Measurements from ENCODE around the gene ARAP2. TPM values are rescaled to one million over a fixed set of nuclear protein-coding genes. Genes with fewer than 3 reads are reported as not detected.

Gene ARAP2
- total RNA-seq, 2 donors from 2014 or later = 10.1 to 12.8 TPM

DNA sequence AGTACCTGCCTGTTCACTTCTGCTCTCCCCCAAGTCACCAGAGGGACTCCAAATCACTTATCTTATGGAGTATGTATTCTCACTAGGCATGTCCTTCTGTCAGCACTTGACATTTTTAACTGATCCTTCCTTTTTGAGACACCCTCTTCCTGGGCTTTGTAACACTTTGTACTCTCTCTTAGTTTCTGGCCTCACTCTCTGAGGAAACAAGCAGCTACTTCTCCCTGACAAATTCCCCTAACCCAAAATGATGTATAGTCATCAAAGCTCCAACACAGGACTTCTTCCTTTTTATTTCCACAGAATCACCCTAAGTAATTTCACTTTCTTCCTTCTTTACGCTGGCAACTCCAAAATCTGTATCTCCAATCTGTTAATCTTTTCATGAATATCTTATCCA, 101.8 kb downstream of the ARAP2 start:
- DNase-seq (ENCODE audit: low spot score) = no peak
- intact Hi-C loops (cut with DNase I) = no loop called here

DNA sequence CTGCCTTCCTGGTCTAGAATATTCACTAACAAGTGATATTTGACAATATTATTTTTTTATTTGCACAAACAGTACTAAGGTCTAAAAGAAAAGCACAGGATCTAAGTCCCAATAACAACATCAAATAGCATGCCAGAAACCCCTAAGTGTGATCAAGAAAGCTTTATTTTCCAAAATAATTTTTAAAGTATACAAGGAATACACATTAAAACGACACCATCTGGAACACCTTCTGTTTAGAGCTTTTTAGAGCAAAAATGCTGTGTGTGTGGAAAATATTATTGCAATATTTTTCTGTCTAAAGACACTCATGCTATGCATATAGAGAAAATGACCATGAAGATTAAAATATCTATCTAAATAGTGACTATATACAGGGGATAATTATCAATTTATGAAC, 103.1 kb downstream of the ARAP2 start:
- intact Hi-C loops (cut with DNase I) = no loop called here
- no peak for DNase-seq (ENCODE audit: low spot score)

DNA sequence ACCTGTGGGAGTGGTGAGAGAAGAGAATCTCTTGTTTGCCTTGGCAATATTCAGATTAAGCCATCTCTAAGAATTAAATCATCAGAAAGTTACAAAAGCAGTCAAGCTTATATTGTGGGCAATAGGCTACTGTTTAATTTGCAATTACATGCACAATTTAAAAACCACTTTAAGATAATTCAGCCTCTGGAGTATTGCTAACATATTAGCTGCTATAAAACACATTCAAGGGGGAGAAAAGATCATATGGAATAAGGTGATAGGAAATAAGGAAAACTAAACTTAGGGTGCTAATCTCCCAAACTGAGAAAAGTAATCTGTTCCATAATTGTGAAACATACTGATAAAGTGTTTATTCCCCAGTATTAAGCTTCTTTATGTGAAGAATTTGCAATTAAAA, 103.9 kb downstream of the ARAP2 start:
- intact Hi-C loops (cut with DNase I) = no loop called here
- no peak for DNase-seq (ENCODE audit: low spot score)

DNA sequence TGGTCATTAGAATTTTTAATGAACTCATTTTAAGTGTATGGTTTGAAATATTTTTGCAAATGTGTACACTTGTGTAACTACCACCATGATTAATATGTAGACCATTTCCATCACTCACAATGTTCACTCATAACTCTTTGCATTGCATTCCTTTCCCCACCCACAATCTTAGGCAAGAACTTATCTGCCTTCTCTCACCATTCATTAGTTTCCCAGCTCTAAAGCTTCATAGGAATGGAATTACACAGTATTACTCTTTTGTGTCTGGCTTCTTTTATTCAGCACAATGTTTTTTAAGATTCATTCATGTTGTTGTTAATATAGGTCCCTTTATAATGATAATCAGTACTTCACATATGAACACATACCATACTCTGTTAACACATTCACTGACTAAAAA, 106.1 kb downstream of the ARAP2 start:
- intact Hi-C loops (cut with DNase I) = no loop called here

DNA sequence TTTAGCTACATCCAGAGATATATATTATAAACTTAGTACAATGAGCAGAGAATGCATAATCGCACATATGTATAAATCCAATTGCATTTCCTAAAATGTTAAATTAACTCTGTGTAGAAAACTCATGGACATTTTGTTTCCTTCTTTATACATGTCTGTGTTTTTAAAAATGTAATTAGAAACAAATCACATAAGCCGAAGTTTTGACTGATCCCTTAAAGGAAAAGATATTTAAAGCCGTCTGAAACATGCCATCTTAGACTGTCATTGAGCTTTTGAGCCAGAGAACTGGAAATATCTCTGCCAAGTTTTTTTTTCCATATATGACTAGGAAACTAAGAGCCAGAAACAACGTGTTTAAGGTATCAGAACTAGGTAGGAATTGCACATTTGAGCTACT, 107.0 kb downstream of the ARAP2 start:
- no peak for DNase-seq (ENCODE audit: low spot score)

More for the DNA sequence above, 106.1 kb downstream of the ARAP2 start:
- DNase-seq (ENCODE audit: low spot score) = no peak

DNA sequence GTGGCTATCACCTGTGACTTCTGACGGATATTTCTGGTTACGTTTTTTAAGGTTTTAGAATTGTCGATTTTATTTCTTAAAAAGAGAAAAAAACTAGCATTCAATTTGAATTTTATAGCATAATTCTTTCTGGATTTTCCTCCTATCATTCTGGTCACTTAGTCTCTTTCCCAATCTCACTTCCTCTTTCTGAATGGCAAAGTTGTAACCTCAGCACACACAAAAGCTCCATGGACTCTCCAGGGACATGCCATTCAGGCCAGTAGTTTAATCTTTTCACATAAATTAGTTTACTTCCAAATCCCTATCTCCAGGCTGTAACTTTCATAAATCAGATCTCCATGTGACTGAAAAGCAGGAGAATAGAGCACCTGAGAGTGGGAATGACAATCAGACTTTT, 110.7 kb downstream of the ARAP2 start:
- no peak for DNase-seq (ENCODE audit: low spot score)
- intact Hi-C loops (cut with DNase I) = no loop called here

More for the DNA sequence above, 107.0 kb downstream of the ARAP2 start:
- intact Hi-C loops (cut with DNase I) = no loop called here

DNA sequence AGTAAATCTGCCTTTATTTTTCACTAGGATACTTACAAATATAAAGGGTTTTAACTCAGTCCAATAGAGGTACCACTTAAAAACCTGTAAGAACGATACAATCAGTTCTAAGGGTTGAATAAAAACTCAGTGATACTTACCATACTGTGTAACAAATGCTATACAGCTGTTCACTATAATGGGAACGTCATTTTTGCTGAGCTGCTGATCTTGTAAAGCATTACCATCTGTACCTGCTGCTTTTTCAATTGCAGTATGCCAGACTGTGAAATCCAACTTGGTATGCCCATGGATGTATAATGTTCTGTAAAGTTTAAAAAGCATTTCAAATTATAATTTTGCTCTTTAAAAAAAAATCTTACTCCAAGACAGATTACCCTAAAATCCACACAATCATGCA, 111.2 kb downstream of the ARAP2 start:
- DNase-seq (ENCODE audit: low spot score) = no peak
- intact Hi-C loops (cut with DNase I) = no loop called here

DNA sequence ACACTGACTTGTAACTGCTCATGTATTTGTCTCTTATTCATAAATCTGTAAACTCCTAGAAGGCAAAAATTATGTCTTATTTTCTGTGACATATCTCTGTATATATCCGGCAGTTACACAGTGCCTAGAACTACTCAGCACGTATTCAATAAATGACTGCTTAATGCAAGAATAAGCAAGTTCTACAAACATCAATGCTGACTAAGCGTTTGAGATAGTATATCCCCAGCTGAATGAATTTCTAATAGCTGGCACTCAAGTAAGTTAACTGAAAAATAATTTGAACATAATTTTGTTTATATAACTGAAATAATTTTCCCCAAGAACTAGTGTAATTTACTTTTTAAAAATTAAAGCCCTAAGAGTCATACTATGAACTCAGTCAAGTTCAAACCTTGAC, 113.7 kb downstream of the ARAP2 start:
- DNase-seq (ENCODE audit: low spot score) = no peak
- intact Hi-C loops (cut with DNase I) = no loop called here

DNA sequence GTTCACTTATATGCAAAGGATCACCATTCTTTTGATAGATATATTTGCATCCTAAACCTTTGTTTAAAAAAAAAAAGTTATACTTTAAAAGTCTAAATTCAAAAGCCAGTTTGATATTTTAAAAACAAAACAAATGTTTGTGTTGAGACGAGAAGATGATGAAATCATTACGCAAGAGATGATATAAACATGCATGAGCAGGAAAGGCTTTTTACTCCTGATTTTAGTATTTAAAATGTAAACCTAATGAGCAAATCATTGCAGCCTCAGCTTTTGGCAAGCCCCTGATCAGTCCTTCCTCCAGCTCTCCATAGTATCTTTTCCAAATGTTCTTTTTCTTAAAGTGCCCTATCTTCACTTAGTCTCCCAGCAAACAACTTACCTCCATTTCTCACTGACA, 115.6 kb downstream of the ARAP2 start:
- DNase-seq (ENCODE audit: low spot score) = no peak
- intact Hi-C loops (cut with DNase I) = no loop called here

DNA sequence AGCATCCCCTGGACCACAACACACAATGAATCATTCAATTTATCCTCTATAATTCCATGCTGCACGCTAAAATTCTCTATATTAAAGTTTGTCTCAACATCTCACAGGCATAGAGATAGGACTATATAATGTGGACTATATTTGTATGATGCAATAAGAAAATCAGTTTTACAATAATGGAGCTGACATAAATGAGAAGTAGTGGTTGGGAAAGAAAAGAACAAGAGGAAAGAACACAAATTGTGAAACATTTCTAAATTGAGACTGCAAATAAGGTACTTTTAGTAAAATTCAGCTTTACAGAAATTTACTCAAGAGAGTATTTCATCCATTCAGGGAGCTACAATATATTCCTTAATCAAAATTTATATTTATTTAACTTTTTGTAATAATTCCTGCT, 120.4 kb downstream of the ARAP2 start:
- DNase-seq (ENCODE audit: low spot score) = no peak
- intact Hi-C loops (cut with DNase I) = no loop called here

DNA sequence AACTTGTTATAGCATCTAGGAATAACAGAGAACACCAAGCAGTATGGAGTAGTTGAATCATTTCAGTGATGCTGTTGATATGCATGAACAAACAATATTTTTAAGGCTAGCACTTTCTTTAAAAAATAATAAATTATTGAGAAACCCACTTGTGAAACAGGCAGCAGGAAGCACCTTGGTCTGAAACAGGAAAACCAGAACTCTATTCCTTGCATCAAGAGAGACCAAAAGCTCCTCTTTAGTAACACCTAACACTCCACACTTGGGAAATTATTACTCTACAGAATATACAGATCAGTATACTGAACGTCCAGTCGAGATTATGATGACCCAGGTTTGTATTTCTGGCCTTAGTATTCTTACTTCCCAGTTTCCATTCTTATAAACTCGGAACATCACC, 129.0 kb downstream of the ARAP2 start:
- intact Hi-C loops (cut with DNase I) = no loop called here
- no peak for DNase-seq (ENCODE audit: low spot score)

DNA sequence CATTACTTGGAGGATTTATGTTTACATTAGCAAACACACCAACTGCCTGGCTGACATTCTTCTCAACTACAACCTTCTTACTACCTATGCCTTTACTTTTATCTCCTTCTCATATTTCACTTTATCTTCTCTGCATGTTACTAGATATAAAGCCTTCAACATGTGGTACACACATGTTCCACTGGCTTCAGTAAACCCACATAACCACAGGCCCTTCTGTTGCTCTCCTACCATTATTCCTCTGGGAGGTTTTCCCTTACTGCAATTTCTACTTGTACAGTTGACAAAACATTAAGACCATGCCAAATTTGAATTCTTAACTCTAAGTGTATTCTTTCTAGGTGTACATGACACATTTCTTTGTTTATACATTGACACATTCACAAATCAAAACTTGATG, 133.1 kb downstream of the ARAP2 start:
- intact Hi-C loops (cut with DNase I) = no loop called here
- DNase-seq (ENCODE audit: low spot score) = no peak

DNA sequence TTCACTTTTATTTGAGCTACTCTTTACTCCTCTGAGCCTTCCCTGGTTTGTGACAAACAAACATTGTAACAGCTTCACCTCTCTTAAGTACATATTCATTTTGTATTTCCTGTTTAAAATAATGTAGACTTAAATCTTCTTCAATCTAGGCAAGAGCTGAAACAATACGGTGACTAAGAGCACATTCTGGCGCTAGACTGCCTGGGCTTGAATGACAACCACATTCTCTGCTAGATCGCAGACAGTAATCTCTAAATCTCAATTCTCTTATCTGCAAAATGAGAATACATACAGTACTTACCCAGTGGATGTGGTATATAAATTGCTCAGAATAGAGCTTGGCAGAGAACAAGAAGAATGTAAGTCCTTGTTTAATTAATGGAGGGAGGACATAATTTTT, 144.8 kb downstream of the ARAP2 start:
- intact Hi-C loops (cut with DNase I) = no loop called here
- DNase-seq (ENCODE audit: low spot score) = no peak

DNA sequence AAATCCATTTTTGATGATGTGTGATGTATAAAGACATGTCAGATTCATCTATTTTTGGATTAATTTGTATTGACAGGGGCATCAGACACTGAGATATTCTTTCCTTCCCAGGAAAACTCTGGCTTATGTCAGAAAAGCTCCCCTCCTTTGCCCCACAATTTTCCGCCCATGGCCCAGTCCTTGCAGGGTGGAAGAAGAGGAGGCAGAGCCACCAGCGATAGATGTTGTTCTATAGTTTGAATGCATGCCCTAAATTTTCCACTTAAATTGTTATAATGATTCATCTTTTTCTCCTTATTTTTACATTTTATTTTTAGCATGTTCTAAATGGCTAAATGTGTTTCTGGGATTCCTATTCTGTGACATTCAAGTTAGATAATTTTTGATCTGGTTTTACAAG, 149.3 kb downstream of the ARAP2 start:
- no peak for DNase-seq (ENCODE audit: low spot score)
- intact Hi-C loops (cut with DNase I) = no loop called here

DNA sequence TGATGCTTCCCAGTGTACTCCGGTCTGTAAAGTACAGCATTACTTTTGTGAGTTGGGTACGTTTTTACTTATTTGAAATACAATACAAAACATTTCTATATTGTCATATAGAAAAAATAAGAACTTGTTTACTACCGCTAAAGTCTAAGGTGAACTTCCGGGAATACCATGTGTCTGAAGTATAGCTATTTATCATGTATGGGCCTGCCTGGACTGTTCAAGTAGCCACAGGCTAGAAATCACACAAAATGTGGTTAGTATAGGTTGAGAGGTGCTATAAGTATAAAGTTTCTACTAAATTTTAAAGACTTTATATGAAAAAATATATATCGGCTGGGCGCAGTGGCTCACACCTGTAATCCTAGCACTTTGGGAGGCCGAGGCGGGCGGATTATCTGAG, 152.3 kb downstream of the ARAP2 start:
- intact Hi-C loops (cut with DNase I) = no loop called here
- DNase-seq (ENCODE audit: low spot score) = no peak

DNA sequence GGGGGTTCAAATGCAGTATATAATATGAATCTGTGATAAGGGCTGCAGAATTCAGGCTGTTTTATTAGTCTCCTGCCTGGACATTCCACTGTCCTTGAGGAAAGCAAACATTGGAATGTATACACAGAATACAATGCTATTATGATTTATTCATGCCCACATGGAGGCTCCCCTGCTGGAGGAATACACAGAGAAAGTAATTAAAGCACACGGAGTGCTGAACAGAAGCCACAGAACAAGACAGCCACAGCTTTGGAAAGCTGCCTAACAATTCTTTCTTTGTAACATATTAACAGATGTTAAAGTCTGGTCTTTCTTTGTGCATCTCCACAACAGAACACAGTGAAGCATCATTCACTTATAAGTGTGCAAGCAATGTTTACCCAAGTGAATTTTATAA, 155.8 kb downstream of the ARAP2 start:
- no peak for DNase-seq (ENCODE audit: low spot score)
- intact Hi-C loops (cut with DNase I) = no loop called here

DNA sequence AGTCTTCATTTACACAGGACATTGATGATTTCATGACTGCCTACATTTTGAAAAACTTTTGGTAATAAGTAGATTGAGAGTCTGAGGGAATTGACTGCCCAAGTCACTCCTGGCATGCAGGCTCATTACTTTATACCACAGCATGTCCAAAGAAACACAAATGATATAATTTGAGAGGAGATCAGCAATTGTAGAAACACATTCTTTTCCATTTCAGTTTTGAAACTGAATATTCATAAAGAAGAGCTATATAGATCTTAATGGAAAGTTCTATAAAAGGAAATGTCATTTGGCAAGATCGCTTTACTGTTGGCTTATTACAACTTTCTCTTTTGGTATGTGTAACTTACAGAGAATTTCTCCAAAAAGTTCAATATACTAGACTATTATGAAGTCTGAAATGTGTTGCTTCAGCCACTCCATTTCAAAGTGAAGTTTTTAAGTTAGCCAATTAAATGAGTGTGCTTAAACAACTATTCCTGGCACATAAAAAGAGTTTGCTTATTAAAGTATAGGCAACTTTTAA, 158.0 kb downstream of the ARAP2 start:
- DNase-seq (ENCODE audit: low spot score) = no peak
- intact Hi-C loops (cut with DNase I) = no loop called here

DNA sequence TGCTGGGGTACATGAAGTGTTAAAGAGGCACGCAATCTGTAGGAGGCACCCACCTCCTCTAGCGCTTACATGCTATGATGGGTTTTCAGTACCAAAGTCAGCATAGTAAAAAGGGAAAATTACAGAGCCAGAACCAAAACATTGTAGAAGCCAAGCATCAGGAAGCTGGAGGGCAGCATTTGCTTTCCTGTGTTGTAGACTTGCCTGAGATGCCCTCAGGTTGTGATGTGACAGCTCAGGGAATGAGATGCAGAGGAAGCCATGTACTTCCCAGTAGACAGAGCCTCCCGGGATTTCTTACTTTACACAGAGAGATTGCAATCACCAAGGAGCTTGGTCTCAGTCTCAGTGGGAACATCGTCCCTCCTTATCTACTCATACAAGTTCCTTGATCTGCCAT, 161.5 kb downstream of the ARAP2 start:
- intact Hi-C loops (cut with DNase I) = no loop called here
- no peak for DNase-seq (ENCODE audit: low spot score)

DNA sequence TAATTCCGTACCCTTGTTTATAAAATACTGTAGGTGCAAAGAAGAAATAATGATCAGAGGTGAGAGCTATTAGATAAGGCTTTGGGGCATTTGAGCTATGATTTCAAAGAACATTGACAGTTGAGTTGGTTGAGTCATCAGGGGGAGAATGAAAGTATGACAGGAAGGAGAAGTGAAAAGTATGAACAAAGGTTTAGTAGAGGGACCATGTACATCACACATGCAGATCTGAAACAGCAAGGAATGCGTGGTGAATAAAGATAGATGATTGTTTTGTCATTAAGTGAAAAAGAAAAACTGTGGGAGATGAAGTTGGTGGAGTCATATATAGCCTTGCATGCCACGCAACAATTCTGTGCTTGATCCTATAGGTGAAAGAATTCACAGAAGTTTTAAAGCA, 163.1 kb downstream of the ARAP2 start:
- intact Hi-C loops (cut with DNase I) = no loop called here
- DNase-seq (ENCODE audit: low spot score) = no peak

DNA sequence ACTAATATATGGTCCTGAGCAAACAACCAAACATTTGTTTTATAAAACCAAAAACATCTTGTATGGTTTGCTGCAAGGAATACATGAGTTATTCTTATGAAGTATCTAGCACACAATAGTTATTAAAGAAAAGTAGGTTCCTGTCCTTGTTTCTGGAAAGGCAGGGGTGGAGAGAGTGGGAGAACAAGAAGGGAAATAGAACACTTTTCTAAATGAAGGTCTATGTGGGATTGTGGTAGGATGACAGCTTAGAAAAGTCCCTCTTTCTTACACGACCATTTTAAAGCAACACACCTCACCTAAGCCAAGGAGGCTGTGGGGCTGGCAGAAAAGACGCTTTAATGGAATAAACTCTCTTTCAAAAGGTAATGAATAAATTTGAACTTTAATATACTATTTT, 164.6 kb downstream of the ARAP2 start:
- no peak for DNase-seq (ENCODE audit: low spot score)
- intact Hi-C loops (cut with DNase I) = no loop called here

DNA sequence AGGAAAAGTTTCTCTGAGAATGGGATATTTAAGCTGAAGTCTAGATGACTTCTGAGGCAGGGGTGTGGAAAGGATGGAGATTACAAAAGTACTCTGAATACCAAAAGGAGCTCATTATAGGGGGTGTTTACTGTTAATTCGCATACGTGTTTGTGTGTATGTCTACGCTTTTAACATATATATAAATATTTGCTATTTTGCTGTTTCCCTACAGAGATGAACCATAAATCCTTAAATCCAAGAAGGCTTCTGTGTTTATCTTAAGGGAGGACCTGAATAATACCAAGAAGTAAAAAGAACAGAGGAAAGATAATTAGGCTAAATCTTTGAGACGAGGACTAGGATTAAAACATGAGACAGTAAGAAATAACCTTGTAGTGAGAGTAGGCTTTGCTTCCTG, 166.0 kb downstream of the ARAP2 start:
- no peak for DNase-seq (ENCODE audit: low spot score)
- intact Hi-C loops (cut with DNase I) = no loop called here

DNA sequence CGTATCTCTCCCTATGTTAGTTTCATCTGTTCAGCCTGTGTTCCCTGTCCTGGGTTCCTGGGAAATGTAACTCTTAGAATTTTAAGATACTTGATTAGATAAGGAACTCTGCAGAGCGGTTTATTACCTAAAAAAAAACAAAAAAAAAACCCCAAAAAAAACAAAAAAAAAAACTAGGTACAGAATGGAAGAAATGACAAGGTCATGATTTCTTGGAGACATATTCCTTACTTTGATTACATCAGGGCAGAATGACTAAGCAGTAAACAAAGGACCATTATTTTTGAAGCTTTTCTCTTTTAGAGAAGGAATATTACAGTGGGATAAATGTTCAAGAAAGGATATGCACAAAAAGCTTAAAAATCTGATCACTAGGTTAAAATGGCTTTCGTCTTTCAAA, 171.8 kb downstream of the ARAP2 start:
- intact Hi-C loops (cut with DNase I) = no loop called here

More for the DNA sequence above, 171.8 kb downstream of the ARAP2 start:
- DNase-seq (ENCODE audit: low spot score) = no peak
